ENCODE measurements around the gene NID1. TPM values are rescaled to one million over a fixed set of nuclear protein-coding genes. Genes with fewer than 3 reads are reported as not detected.

NID1 gene
- total RNA-seq, 1 experiment from 2014 or later, result 0.32 TPM

GRCh38 chr1:235980976-235981375 lies 83.9 kb downstream of the NID1 start:
- Histone ChIP-seq H2AFZ (ENCODE audit: low read depth, low read length, poor library complexity, severe bottlenecking) (no peak overlapping the region), H3K9ac (ENCODE audit: low read length) (no peak overlapping the region), H3K36me3 (ENCODE audit: control insufficient read depth in 1 of 2, insufficient read depth in 2 of 2, low read length in 2 of 2) (no peaks in the 10 kb centered on the region), H3K79me2 (ENCODE audit: insufficient read depth, low read length) (no peaks in the 10 kb centered on the region), H3K9me2 (ENCODE audit: insufficient read depth) (no peaks in the 10 kb centered on the region), H3K4me1 (ENCODE audit: control insufficient read depth in 1 of 2, insufficient read depth in 2 of 2, low read length in 2 of 2) (no peaks in the 10 kb centered on the region), H3K27me3 (ENCODE audit: insufficient read depth, low read length) (no peaks in the 10 kb centered on the region), H3K4me3 (replicated peaks in 1 of 2; ENCODE audit: low read depth in 1 of 2, low read length in 2 of 2) (no peak overlapping the region), H3K4me2 (ENCODE audit: low read length) (no peak overlapping the region), H4K20me1 (ENCODE audit: insufficient read depth) (no peaks in the 10 kb centered on the region), H3K9me3 (ENCODE audit: control insufficient read depth in 1 of 2, insufficient read depth in 1 of 2, low read depth in 1 of 2, low read length in 2 of 2) (no peaks in the 10 kb centered on the region), H3K27ac (ENCODE audit: low read depth, low read length) (no peak overlapping the region)
- ChIA-PET RAD21 (ENCODE audit: low non-redundant PET in 1 of 2, low total read pairs in 2 of 2, uncharacterized antibody in 2 of 2, unreplicated experiment in 2 of 2) (no interaction called here), CTCF (no interaction called here), POLR2A (no interaction called here)
- no peak for DNase-seq (ENCODE audit: low read depth, low spot score)
- intact Hi-C loops (cut with micrococcal nuclease), result no loop called here
- ATAC-seq, result no peak
- TF ChIP-seq, protein P1, sequence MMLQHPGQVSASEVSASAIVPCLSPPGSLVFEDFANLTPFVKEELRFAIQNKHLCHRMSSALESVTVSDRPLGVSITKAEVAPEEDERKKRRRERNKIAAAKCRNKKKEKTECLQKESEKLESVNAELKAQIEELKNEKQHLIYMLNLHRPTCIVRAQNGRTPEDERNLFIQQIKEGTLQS (IDR thresholded peaks at IDR 0.05), result no peak
- no peak for TF ChIP-seq ZNF274 (IDR thresholded peaks at IDR 0.05; ENCODE audit: low read depth, low read length)
- no peak for TF ChIP-seq SRF (IDR thresholded peaks at IDR 0.05; ENCODE audit: low read depth)
- TF ChIP-seq SP1 (IDR thresholded peaks at IDR 0.05; ENCODE audit: low read depth), result no peak
- no peak for TF ChIP-seq MAX (IDR thresholded peaks at IDR 0.05)
- no peak for TF ChIP-seq EGR1 (IDR thresholded peaks at IDR 0.05; ENCODE audit: low read depth)
- TF ChIP-seq FOSL1 (IDR thresholded peaks at IDR 0.05; ENCODE audit: low read depth), result no peak
- TF ChIP-seq CBX3 (IDR thresholded peaks at IDR 0.05; ENCODE audit: low read depth), result no peak
- no peak for TF ChIP-seq POLR2A (IDR thresholded peaks at IDR 0.05; ENCODE audit: borderline replicate concordance, extremely low read depth, insufficient read depth, insufficient read length)
- no peak for TF ChIP-seq ZFX (IDR thresholded peaks at IDR 0.05)
- TF ChIP-seq EZH2phosphoT487 (IDR thresholded peaks at IDR 0.05; ENCODE audit: borderline replicate concordance), result no peak
- TF ChIP-seq JUND (IDR thresholded peaks at IDR 0.05), result no peak
- TF ChIP-seq REST (IDR thresholded peaks at IDR 0.05; ENCODE audit: low read depth), result no peak
- TF ChIP-seq, protein P2, sequence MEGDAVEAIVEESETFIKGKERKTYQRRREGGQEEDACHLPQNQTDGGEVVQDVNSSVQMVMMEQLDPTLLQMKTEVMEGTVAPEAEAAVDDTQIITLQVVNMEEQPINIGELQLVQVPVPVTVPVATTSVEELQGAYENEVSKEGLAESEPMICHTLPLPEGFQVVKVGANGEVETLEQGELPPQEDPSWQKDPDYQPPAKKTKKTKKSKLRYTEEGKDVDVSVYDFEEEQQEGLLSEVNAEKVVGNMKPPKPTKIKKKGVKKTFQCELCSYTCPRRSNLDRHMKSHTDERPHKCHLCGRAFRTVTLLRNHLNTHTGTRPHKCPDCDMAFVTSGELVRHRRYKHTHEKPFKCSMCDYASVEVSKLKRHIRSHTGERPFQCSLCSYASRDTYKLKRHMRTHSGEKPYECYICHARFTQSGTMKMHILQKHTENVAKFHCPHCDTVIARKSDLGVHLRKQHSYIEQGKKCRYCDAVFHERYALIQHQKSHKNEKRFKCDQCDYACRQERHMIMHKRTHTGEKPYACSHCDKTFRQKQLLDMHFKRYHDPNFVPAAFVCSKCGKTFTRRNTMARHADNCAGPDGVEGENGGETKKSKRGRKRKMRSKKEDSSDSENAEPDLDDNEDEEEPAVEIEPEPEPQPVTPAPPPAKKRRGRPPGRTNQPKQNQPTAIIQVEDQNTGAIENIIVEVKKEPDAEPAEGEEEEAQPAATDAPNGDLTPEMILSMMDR (IDR thresholded peaks at IDR 0.05 in 2 of 3, conservative IDR thresholded peaks at IDR 0.05 in 1 of 3; ENCODE audit: borderline replicate concordance in 1 of 3, insufficient read depth in 1 of 3, low read depth in 2 of 3, low read length in 2 of 3), result no peak
- no peak for TF ChIP-seq CEBPB (IDR thresholded peaks at IDR 0.05; ENCODE audit: low read depth)
- TF ChIP-seq ELF1 (IDR thresholded peaks at IDR 0.05; ENCODE audit: borderline replicate concordance, low read depth), result no peak
- no peak for TF ChIP-seq TCF7L2 (IDR thresholded peaks at IDR 0.05; ENCODE audit: borderline replicate concordance, extremely low read depth, insufficient read depth, insufficient read length)
- BruUV-seq (replicated peaks), result no TSS peak

All from HCT116 (cell line).